Esophagus squamous epithelium (tissue), 5 donors: ENCODE measurements around the gene TMEM129. TPM values are rescaled to one million over a fixed set of nuclear protein-coding genes. Genes with fewer than 3 reads are reported as not detected.

ENCODE experiments used
- DNase-seq: peaks from one replicate; lab custom pipeline; 2025; lab: John Stamatoyannopoulos, UW
- H3K27ac ChIP-seq, 4 donors: fragments of 200-600 bp; sonication (generic); one replicate each; pipeline ENCODE4 v1.5.1; 2016 to 2019; ENCODE audit warnings: mild to moderate bottlenecking in 1 of 4
- H3K27me3 ChIP-seq, 4 donors: fragments of 200-600 bp; sonication (generic); 1 replicate in 3 of 4; 2 replicates in 1 of 4; pipeline versions ENCODE4 v1.5.1 to v1.6.0; 2017 to 2021; ENCODE audit warnings: antibody characterized with exemption in 1 of 4
- H3K36me3 ChIP-seq, 3 donors: fragments of 200-600 bp; sonication (generic); one replicate each; pipeline ENCODE4 v1.5.1; 2016 to 2019
- H3K4me1 ChIP-seq, 3 donors: fragments of 200-600 bp; sonication (generic); one replicate each; pipeline ENCODE4 v1.5.1; 2017 to 2019
- H3K4me3 ChIP-seq, 4 donors: fragments of 200-600 bp; sonication (generic); 1 replicate in 3 of 4; 2 replicates in 1 of 4; pipeline ENCODE4 v1.5.1; 2016 to 2019; ENCODE audit warnings: mild to moderate bottlenecking in 2 of 4, moderate library complexity in 1 of 4
- H3K9me3 ChIP-seq, 3 donors: fragments of 200-600 bp; sonication (generic); one replicate each; pipeline ENCODE4 v1.5.1; 2016 to 2019
- POLR2A ChIP-seq, 4 donors: fragments of 450-650 bp; IDR thresholded peaks; one replicate each; pipeline ENCODE4 v1.6.1; 2017; ENCODE audit warnings: antibody characterized with exemption in 4 of 4, mild to moderate bottlenecking in 4 of 4, moderate library complexity in 3 of 4
- WGBS, 2 donors: methylation state at CpG; one replicate each; pipeline ENCODE4 v1.1.5; 2018; 5-methylcytosine and 5-hydroxymethylcytosine counted together
- intact Hi-C: fragments of 100-400 bp; cut with DNase I; formaldehyde crosslinking; loops from one replicate; pipeline ENCODE4 v1.15.0; 2022
- total RNA-seq, 4 donors: library from RNA; depleted of rRNA; stranded (reverse); fragments of >200 nt; gene quantifications; one replicate each; pipeline ENCODE4 v1.1.0, GENCODE V29; 2016
- TF ChIP-seq, protein P1 (sequence below), 6 experiments: fragments of 450-650 bp in 4 of 6; fragments of 200-600 bp in 2 of 6; sonication (generic) in 2 of 6; IDR thresholded peaks; one replicate each; pipeline ENCODE4 v1.5.1; 2016 to 2019; ENCODE audit warnings: antibody characterized with exemption in 6 of 6, mild to moderate bottlenecking in 4 of 6, moderate library complexity in 4 of 6
- donor health status: DM: yes; HTN: yes; CAD: no.

The TMEM129 gene
- total RNA-seq, 4 donors from 2014 or later: 30.4 to 47.5 (median 38.3) TPM

DNA sequence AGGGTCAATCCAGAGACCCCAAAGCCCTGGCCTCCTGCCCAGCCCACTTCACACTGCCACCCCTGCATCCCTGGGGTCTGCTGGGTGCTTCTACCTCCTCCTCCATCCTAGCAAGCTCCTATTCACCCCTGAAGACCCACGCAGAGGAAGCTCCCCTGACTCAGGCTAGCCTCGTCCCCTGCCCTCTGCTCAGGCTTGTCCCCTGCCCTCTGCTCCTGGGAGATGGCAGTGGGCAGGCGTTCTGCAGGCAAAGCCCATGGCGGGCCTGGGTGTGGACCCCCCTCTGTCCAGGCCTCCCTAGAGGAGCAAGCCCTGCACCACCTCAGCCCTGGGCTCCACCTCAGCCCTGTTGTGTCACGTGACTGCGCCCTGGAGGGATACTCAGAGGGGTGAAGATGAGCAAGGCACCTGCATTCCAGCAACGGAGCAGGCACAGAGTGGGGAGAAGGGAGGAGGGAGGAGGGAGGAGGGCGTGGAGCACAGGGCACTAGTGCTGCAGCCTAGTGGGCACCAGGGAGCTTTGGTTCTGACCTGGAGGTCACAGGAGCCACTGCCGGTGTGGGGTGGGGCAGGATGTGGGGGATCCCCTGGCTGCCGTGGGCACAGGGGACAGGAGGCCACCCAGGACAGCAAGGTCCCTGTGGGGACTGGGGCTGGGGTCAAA is 44.4 kb upstream of the TMEM129 start:
- Histone ChIP-seq H3K36me3 (no peaks in the 10 kb centered on the region), H3K27me3 (peaks cover 0 to 74% (median 0%) of the 10 kb centered on the region in 4 donors), H3K9me3 (no peaks in the 10 kb centered on the region), H3K4me3 (no peak overlapping the region), H3K4me1 (peaks cover 61 to 90% (median 62%) of the 10 kb centered on the region in 3 donors), H3K27ac (peak overlapping the region in 3 of 4 donors; percentile 62 to 76 (median 72))
- intact Hi-C loops: no loop called here
- DNase-seq: no peak
- 28% methylated on average over 5 of the region's 10 CpGs; no CpG with 5 or more reads in 1 of the 2 donors for WGBS, 2 donors
- no peak for TF ChIP-seq POLR2A (IDR thresholded peaks at IDR 0.05)
- TF ChIP-seq, protein P1, sequence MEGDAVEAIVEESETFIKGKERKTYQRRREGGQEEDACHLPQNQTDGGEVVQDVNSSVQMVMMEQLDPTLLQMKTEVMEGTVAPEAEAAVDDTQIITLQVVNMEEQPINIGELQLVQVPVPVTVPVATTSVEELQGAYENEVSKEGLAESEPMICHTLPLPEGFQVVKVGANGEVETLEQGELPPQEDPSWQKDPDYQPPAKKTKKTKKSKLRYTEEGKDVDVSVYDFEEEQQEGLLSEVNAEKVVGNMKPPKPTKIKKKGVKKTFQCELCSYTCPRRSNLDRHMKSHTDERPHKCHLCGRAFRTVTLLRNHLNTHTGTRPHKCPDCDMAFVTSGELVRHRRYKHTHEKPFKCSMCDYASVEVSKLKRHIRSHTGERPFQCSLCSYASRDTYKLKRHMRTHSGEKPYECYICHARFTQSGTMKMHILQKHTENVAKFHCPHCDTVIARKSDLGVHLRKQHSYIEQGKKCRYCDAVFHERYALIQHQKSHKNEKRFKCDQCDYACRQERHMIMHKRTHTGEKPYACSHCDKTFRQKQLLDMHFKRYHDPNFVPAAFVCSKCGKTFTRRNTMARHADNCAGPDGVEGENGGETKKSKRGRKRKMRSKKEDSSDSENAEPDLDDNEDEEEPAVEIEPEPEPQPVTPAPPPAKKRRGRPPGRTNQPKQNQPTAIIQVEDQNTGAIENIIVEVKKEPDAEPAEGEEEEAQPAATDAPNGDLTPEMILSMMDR (IDR thresholded peaks at IDR 0.05): no peak

DNA sequence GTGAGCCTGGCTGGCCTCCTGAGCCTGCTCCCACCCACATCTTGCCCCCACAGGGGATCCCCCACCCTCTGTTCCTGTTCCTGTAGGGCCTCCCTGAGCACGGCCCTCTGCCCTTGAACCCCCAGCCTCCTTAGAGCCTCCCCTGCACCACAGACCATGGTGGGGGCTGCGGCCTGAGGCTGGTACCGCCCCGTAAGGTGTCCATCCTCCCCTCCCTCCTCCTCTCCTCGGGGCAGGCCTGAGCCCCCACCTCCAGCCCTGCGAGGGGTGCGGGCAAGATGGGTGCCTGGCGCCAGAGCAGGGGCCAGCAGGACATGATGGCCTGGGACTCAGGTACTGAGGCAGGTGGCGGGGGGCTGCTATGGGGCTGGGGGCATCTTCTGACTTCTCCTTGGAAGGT is 43.5 kb upstream of the TMEM129 start:
- Histone ChIP-seq H3K4me3 (no peak overlapping the region), H3K27ac (no peak overlapping the region), H3K9me3 (no peaks in the 10 kb centered on the region), H3K4me1 (peaks cover 61 to 90% (median 62%) of the 10 kb centered on the region in 3 donors), H3K36me3 (no peaks in the 10 kb centered on the region), H3K27me3 (peaks cover 0 to 66% (median 0%) of the 10 kb centered on the region in 4 donors)
- no CpG with 5 or more reads among the region's 9 CpGs for WGBS, 2 donors
- TF ChIP-seq, protein P1 (IDR thresholded peaks at IDR 0.05): no peak
- TF ChIP-seq POLR2A (IDR thresholded peaks at IDR 0.05): no peak
- intact Hi-C loops: no loop called here
- no peak for DNase-seq

DNA sequence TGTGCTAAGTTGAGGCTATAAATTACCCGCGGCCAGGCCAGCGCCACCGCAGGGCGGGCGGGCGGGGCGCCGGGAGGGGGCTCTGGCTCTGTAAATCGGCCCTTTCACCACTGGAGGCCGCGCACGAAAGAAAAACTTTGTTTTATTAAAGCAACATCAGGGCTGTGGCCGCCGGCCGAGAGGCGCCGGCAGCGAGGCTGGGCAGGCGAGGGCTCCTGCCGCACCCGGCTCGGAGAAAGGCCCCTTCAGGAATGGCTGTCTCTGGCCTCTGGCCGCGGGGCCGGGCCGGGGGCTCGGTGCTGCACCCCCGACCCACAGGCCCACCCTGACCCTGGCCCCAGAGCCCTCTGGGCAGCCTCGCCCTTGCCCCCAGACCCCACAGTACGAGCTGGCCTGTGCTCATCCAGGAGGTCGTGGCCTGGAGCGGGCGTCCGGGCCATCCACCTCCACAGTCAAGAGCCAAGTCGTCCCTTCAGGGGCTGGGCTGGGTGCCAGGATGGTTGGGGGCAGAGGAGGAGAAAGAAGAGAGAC is 42.5 kb upstream of the TMEM129 start:
- peak overlapping the region; percentile 12 to 60 (median 22) for H3K27ac ChIP-seq
- TF ChIP-seq POLR2A (IDR thresholded peaks at IDR 0.05): no peak
- TF ChIP-seq, protein P1 (IDR thresholded peaks at IDR 0.05): peak in 1 of 6 experiments; percentile 12
- H3K4me3 ChIP-seq: peak overlapping the region in 3 of 4 donors; percentile 15 to 42 (median 29)

DNA sequence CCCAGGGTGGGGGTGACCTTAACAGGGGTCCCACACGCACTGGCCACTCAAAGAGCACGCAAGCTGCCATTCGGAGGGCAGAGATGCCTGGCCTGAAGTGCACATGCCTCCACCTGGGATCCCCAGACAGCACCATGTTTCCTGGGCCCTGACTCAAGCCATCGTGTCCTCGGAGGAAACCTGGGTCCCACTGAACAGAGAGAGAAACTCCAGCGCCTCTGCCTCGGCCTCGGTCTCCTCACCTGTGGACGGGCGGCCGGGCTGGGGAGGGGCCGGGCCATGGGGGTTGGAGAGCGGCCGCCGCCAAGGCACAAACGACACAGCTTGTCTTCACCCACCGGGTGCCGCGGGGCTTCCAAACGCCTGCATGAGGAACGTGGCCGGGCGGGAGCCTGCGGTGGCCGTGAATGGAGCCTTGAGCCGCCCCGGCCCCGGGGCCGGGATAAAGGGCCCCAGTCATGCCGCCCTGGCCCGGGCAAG is 42.0 kb upstream of the TMEM129 start:
- H3K4me1 ChIP-seq: peaks cover 57 to 90% (median 61%) of the 10 kb centered on the region in 3 donors
- H3K4me3 ChIP-seq: peak overlapping the region in 3 of 4 donors; percentile 15 to 42 (median 29)

More for the DNA sequence above, 42.5 kb upstream of the TMEM129 start:
- intact Hi-C loops: no loop called here
- Histone ChIP-seq H3K4me1 (peaks cover 60 to 90% (median 61%) of the 10 kb centered on the region in 3 donors), H3K9me3 (no peaks in the 10 kb centered on the region), H3K27me3 (peaks cover 0 to 55% (median 0%) of the 10 kb centered on the region in 4 donors), H3K36me3 (no peaks in the 10 kb centered on the region)
- no peak for DNase-seq
- 0 to 20% methylated on average over 1 to 3 of the region's 36 CpGs for WGBS, 2 donors

More for the DNA sequence above, 42.0 kb upstream of the TMEM129 start:
- no peak for TF ChIP-seq POLR2A (IDR thresholded peaks at IDR 0.05)
- TF ChIP-seq, protein P1 (IDR thresholded peaks at IDR 0.05): no peak
- Histone ChIP-seq H3K36me3 (no peaks in the 10 kb centered on the region), H3K27ac (peak overlapping the region in 3 of 4 donors; percentile 12 to 60 (median 28)), H3K27me3 (peaks cover 0 to 50% (median 0%) of the 10 kb centered on the region in 4 donors), H3K9me3 (no peaks in the 10 kb centered on the region)
- WGBS, 2 donors: 60% methylated on average over 1 of the region's 31 CpGs; no CpG with 5 or more reads in 1 of the 2 donors
- DNase-seq: no peak
- intact Hi-C loops: no loop called here
